Gastrocnemius medialis (tissue), 4 donors: Measurements from ENCODE around the gene DCAF4. TPM values are rescaled to one million over a fixed set of nuclear protein-coding genes. Genes with fewer than 3 reads are reported as not detected.

Source experiments
- ATAC-seq, 2 donors: fragments of 150-250 bp; one replicate each; pipeline ENCODE4 v1.9.1; 2016
- DNase-seq, 2 donors: peaks; one replicate each; pipeline ENCODE4 v3.0.0-alpha.2; 2019
- H3K27ac ChIP-seq, 4 donors: fragments of 200-600 bp; sonication (generic); 1 replicate in 1 of 4; 2 replicates in 3 of 4; pipeline ENCODE4 v1.5.1; 2016 to 2018; ENCODE audit warnings: mild to moderate bottlenecking in 2 of 4, moderate library complexity in 1 of 4
- H3K27me3 ChIP-seq, 3 donors: fragments of 200-600 bp; sonication (generic) in 2 of 3; 1 replicate in 1 of 3; 2 replicates in 2 of 3; pipeline versions ENCODE4 v1.5.1 to v1.6.0; 2016 to 2019; ENCODE audit warnings: mild to moderate bottlenecking in 1 of 3, moderate library complexity in 1 of 3
- H3K36me3 ChIP-seq, 2 donors: fragments of 200-600 bp; sonication (generic) in 1 of 2; one replicate each; pipeline ENCODE4 v1.5.1; 2017 to 2018
- H3K4me1 ChIP-seq, 2 donors: fragments of 200-600 bp; sonication (generic) in 1 of 2; one replicate each; pipeline ENCODE4 v1.5.1; 2016 to 2017; ENCODE audit warnings: mild to moderate bottlenecking in 2 of 2
- H3K4me3 ChIP-seq, 4 donors: fragments of 200-600 bp; sonication (generic) in 3 of 4; 1 replicate in 1 of 4; 2 replicates in 3 of 4; pipeline ENCODE4 v1.5.1; 2016 to 2019; ENCODE audit warnings: mild to moderate bottlenecking in 2 of 4
- H3K9me3 ChIP-seq, 3 donors: fragments of 200-600 bp; sonication (generic) in 2 of 3; 1 replicate in 1 of 3; 2 replicates in 2 of 3; pipeline ENCODE4 v1.5.1; 2016 to 2019
- CTCF ChIP-seq, 5 experiments: fragments of 450-650 bp in 3 of 5; fragments of 200-600 bp in 2 of 5; sonication (generic) in 2 of 5; IDR thresholded peaks in 4 of 5; conservative IDR thresholded peaks in 1 of 5; 1 replicate in 4 of 5; 2 replicates in 1 of 5; pipeline ENCODE4 v1.5.1; 2016 to 2019; ENCODE audit warnings: antibody characterized with exemption in 5 of 5, mild to moderate bottlenecking in 3 of 5, moderate library complexity in 3 of 5
- POLR2A ChIP-seq, 2 donors: fragments of 450-650 bp; IDR thresholded peaks; one replicate each; pipeline ENCODE4 v1.6.1; 2017; ENCODE audit warnings: antibody characterized with exemption in 2 of 2, mild to moderate bottlenecking in 2 of 2, moderate library complexity in 2 of 2
- in situ Hi-C, 4 donors: fragments of 200-750 bp; cut with MboI; loops; one replicate each; pipeline versions ENCODE4 v1.15.0 to v1.8.0; 2017; ENCODE audit warnings: low sequenced_read_pairs in 4 of 4
- intact Hi-C: fragments of 100-400 bp; cut with DNase I; formaldehyde crosslinking; loops from one replicate; pipeline ENCODE4 v1.15.1; 2023; ENCODE audit warnings: low total_unique reads
- total RNA-seq, 4 donors: library from RNA; depleted of rRNA; stranded (reverse); fragments of >200 nt; gene quantifications; one replicate each; pipeline versions ENCODE4 v1.1.0 to v1.2.3, GENCODE V29; 2016

The DCAF4 gene
- total RNA-seq, 4 donors from 2014 or later = 13.9 to 38.3 (median 25.7) TPM

DNA sequence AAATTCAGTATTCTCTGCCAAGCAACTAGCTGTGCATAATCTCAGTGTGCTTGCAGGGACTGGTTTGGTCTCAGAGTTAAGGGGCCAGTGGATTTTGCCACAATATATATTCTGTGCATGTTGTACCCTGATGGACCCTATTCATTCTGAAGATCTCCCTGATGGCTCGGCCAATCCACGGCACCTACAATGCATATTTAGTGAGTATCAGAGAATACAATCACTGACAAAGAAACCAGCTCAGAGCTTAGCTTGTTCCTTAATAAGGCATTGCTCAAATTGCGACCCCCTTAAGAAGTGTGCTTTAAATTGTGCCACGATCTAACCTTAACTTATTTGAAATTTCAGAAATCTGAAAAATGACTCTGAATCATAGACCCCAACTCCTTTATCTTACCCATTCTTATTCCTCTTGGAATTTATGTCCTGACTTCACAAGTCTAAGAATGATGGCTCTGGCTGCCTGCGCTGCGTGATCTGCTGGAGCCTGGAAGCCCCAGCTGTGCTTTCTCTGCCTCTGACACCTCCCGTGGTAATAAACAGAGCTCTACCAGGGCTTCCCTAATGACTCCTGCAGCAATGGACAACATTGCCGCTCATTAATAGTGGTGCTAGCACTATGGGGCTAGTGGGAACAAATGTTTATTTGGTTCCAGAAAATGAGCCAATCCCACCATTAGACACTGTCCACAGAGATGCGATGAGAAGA is 9.0 kb upstream of the DCAF4 start:
- in situ Hi-C loops = no loop called here
- Histone ChIP-seq H3K27me3 (no peaks in the 10 kb centered on the region), H3K9me3 (no peaks in the 10 kb centered on the region), H3K4me1 (no peaks in the 10 kb centered on the region), H3K27ac (no peak overlapping the region), H3K4me3 (no peak overlapping the region), H3K36me3 (no peaks in the 10 kb centered on the region)
- ATAC-seq (no peak), DNase-seq (no peak)
- TF ChIP-seq POLR2A (IDR thresholded peaks at IDR 0.05) (no peak), CTCF (IDR thresholded peaks at IDR 0.05 in 4 of 5, conservative IDR thresholded peaks at IDR 0.05 in 1 of 5) (no peak)
- intact Hi-C loops = no loop called here

DNA sequence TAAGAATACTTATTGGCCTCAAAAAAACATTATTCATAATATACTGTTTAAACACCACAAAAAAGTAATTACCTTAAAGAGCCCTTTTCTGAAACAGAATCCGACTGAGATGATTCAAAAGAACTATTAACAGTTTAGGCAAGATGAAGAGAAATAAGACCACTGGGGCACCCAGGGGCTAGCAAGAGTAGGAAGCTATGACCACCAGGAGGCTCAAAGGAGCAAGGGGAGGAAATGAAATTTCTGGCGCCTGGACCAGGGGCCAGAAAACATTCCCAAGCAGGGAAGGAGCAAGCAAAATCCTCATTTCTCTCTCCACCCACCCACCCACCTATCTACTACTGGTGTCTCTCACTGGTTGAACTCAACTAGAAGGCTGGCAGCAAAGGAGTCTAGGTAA is 6.3 kb upstream of the DCAF4 start:
- intact Hi-C loops (no loop called here), in situ Hi-C loops (no loop called here)
- TF ChIP-seq CTCF (IDR thresholded peaks at IDR 0.05 in 4 of 5, conservative IDR thresholded peaks at IDR 0.05 in 1 of 5) = no peak
- no peak for TF ChIP-seq POLR2A (IDR thresholded peaks at IDR 0.05)
- ATAC-seq = no peak
- no peak for DNase-seq
- Histone ChIP-seq H3K27me3 (no peaks in the 10 kb centered on the region), H3K4me3 (no peak overlapping the region), H3K4me1 (no peaks in the 10 kb centered on the region), H3K9me3 (no peaks in the 10 kb centered on the region), H3K27ac (no peak overlapping the region), H3K36me3 (no peaks in the 10 kb centered on the region)

GRCh38 chr14:72921396-72921795 is 4.9 kb upstream of the DCAF4 start:
- TF ChIP-seq POLR2A (IDR thresholded peaks at IDR 0.05) (no peak), CTCF (IDR thresholded peaks at IDR 0.05 in 4 of 5, conservative IDR thresholded peaks at IDR 0.05 in 1 of 5) (no peak)
- intact Hi-C loops = no loop called here

GRCh38 chr14:72924337-72924736 is 1.9 kb upstream of the DCAF4 start:
- Histone ChIP-seq H3K9me3 (no peaks in the 10 kb centered on the region), H3K36me3 (no peaks in the 10 kb centered on the region), H3K4me1 (peaks cover 4 to 12% of the 10 kb centered on the region in 2 donors), H3K4me3 (no peak overlapping the region), H3K27me3 (no peaks in the 10 kb centered on the region), H3K27ac (no peak overlapping the region)
- in situ Hi-C loops (no loop called here), intact Hi-C loops (no loop called here)
- ATAC-seq (no peak), DNase-seq (no peak)
- no peak for TF ChIP-seq POLR2A (IDR thresholded peaks at IDR 0.05)
- TF ChIP-seq CTCF (IDR thresholded peaks at IDR 0.05 in 4 of 5, conservative IDR thresholded peaks at IDR 0.05 in 1 of 5) = no peak

More at GRCh38 chr14:72921396-72921795, 4.9 kb upstream of the DCAF4 start:
- Histone ChIP-seq H3K27me3 (no peaks in the 10 kb centered on the region), H3K27ac (no peak overlapping the region), H3K4me3 (no peak overlapping the region), H3K4me1 (no peaks in the 10 kb centered on the region), H3K36me3 (no peaks in the 10 kb centered on the region), H3K9me3 (no peaks in the 10 kb centered on the region)
- in situ Hi-C loops = no loop called here
- no peak for ATAC-seq
- no peak for DNase-seq
